ENCODE data around the gene SLC22A31. TPM values are rescaled to one million over a fixed set of nuclear protein-coding genes. Genes with fewer than 3 reads are reported as not detected.
"Not testable (repeated sequence)": the region's sequence is repeated elsewhere in the genome, so short reads cannot be mapped to it uniquely, and the experiment has no call there.

The SLC22A31 gene
- total RNA-seq (1 to 10 TPM in 3 of 9 donors, under 1 TPM in 2, not detected in 4; 0.28 to 3.2 (median 2.0) TPM), polyA plus RNA-seq (1 to 10 TPM in 1 of 3 donors, under 1 TPM in 1, not detected in 1; 0.72 to 2.9 TPM)
- long read RNA-seq, donor 1 = 0 reads
- long read RNA-seq, donor 2 = 0 reads
- long read RNA-seq, donor 3 = 0 reads
- long read RNA-seq, donor 4 = 0 reads
- long read RNA-seq, donor 5, partial matches to known transcripts = 0 of 1 reads
- long read RNA-seq, donor 5, other reads (novel, unspliced or antisense) = 0 of 1 reads
- long read RNA-seq, donor 6 = 0 reads
- long read RNA-seq, donor 7 = 0 reads
- long read RNA-seq, donor 8 = 0 reads
- long read RNA-seq, donor 9 = 0 reads
- long read RNA-seq, donor 10 = 0 reads

- DNase-seq = no peak
- Histone ChIP-seq H3K9me3 (replicated peaks in 1 of 3) (no peaks in the 10 kb centered on the region), H3K36me3 (replicated peaks in 1 of 2) (no peaks in the 10 kb centered on the region), H3K4me1 (replicated peaks in 1 of 2) (peaks cover 0 to 8% of the 10 kb centered on the region in 2 donors), H3K27me3 (peaks cover 36% of the 10 kb centered on the region), H3K4me3 (peak within 1 kb of the TSS in 1 of 4 donors; percentile 56), H3K27ac (no peak within 1 kb of the TSS)
- TF ChIP-seq POLR2A (IDR thresholded peaks at IDR 0.05) = no peak
- no peak for TF ChIP-seq CTCF (IDR thresholded peaks at IDR 0.05)
- 13 to 24% (median 22%) methylated on average over 12 to 28 of the region's 28 CpGs for WGBS, 4 donors
- intact Hi-C loops (cut with DNase I) = no loop called here
These were observed at the start of gene SLC22A31 for GRCh38 chr16:89200124-89200849. TSS of gene SLC22A31 (minus strand) at chr16:89200537. CDS start at chr16:89200501, 36 bp downstream.

- H3K27me3 ChIP-seq = no peaks in the 10 kb centered on the region
- 49 to 79% (median 62%) methylated on average over 22 to 69 of the region's 69 CpGs for WGBS, 4 donors
- H3K4me3 ChIP-seq = peak overlapping the region in 1 of 4 donors; percentile 82
- peaks cover 7 to 8% of the 10 kb centered on the region in 2 donors for H3K4me1 ChIP-seq (replicated peaks in 1 of 2)
- TF ChIP-seq CTCF (IDR thresholded peaks at IDR 0.05) (no peak), POLR2A (IDR thresholded peaks at IDR 0.05) (no peak)
- intact Hi-C loops (cut with DNase I) = loop anchor here in 1 of 2 donors (10.0 kb wide), 1 partner anchor 256 kb away; the partner anchor contains the start of gene SPG7
- peak overlapping the region in 1 of 5 donors; percentile 82 for H3K27ac ChIP-seq
- H3K36me3 ChIP-seq (replicated peaks in 1 of 2) = no peaks in the 10 kb centered on the region
- no peak for DNase-seq
- peaks cover 0 to 3% (median 0%) of the 10 kb centered on the region in 3 donors for H3K9me3 ChIP-seq (replicated peaks in 1 of 3)
These were observed 48.1 kb upstream of the SLC22A31 start for GRCh38 chr16:89248196-89248982.

- H3K27ac ChIP-seq = peak overlapping the region in 1 of 5 donors; percentile 82
- intact Hi-C loops (cut with DNase I) = loop anchor here in 1 of 2 donors (10.0 kb wide), 1 partner anchor 257 kb away; the partner anchor contains the start of gene SPG7
- not testable (repeated sequence) for DNase-seq; H3K27me3 ChIP-seq; H3K36me3 ChIP-seq (replicated peaks in 1 of 2); H3K9me3 ChIP-seq (replicated peaks in 1 of 3); H3K4me1 ChIP-seq (replicated peaks in 1 of 2)
- H3K4me3 ChIP-seq = peak overlapping the region in 2 of 4 donors; percentile 9 to 82
- WGBS, 4 donors = 1 to 3% (median 1%) methylated on average over 40 to 45 of the region's 45 CpGs; no CpG with 5 or more reads in 1 of the 4 donors
These were observed 47.4 kb upstream of the SLC22A31 start for GRCh38 chr16:89247734-89248075.

GRCh38 chr16:89246903-89247733 is 46.8 kb upstream of the SLC22A31 start:
- peak overlapping the region in 2 of 4 donors; percentile 34 to 82 for H3K4me3 ChIP-seq
- H3K36me3 ChIP-seq (replicated peaks in 1 of 2) = no peaks in the 10 kb centered on the region
- no peak for TF ChIP-seq CTCF (IDR thresholded peaks at IDR 0.05)
- no peak for TF ChIP-seq POLR2A (IDR thresholded peaks at IDR 0.05)
- H3K27me3 ChIP-seq = no peaks in the 10 kb centered on the region
- peak; percentile 86 to 96 (median 93) for DNase-seq
- H3K9me3 ChIP-seq (replicated peaks in 1 of 3) = peaks cover 0 to 3% (median 0%) of the 10 kb centered on the region in 3 donors
- intact Hi-C loops (cut with DNase I) = loop anchor here in 1 of 2 donors (10.0 kb wide), 1 partner anchor 258 kb away; the partner anchor contains the start of gene SPG7
- H3K4me1 ChIP-seq (replicated peaks in 1 of 2) = peaks cover 7 to 8% of the 10 kb centered on the region in 2 donors
- 0 to 42% (median 2%) methylated on average over 6 to 78 of the region's 78 CpGs for WGBS, 4 donors
- peak overlapping the region in 2 of 5 donors; percentile 47 to 82 for H3K27ac ChIP-seq
